ENCODE data around the gene ALK. TPM values are rescaled to one million over a fixed set of nuclear protein-coding genes. Genes with fewer than 3 reads are reported as not detected.
A peak's percentile ranks its signal among the peaks of the same experiment; 100 is the strongest.

Gene ALK
- polyA plus RNA-seq, 12 donors = 0.03 to 1.6 (median 0.12) TPM; not detected in 1

- DNase-seq = no peak
Observed at GRCh38 chr2:29368659-29369040, 552.7 kb downstream of the ALK start.

- no peak for DNase-seq
Observed at GRCh38 chr2:29367986-29368658, 553.3 kb downstream of the ALK start.

- DNase-seq = no peak
Observed at GRCh38 chr2:29363111-29363510, 558.3 kb downstream of the ALK start.

GRCh38 chr2:29361231-29361630 is 560.2 kb downstream of the ALK start:
- no peak for DNase-seq

GRCh38 chr2:29360016-29360784 is 561.2 kb downstream of the ALK start:
- no peak for DNase-seq

GRCh38 chr2:29353403-29353991 is 567.9 kb downstream of the ALK start:
- DNase-seq = no peak

GRCh38 chr2:29351916-29352591 is 569.3 kb downstream of the ALK start:
- DNase-seq = no peak

- no peak for DNase-seq
Observed at GRCh38 chr2:29351248-29351647, 570.1 kb downstream of the ALK start.

- no peak for DNase-seq
Observed at GRCh38 chr2:29349316-29350030, 571.9 kb downstream of the ALK start.

GRCh38 chr2:29347774-29348461 is 573.5 kb downstream of the ALK start:
- DNase-seq = no peak

- DNase-seq = no peak
Observed at GRCh38 chr2:29345236-29345635, 576.1 kb downstream of the ALK start.

GRCh38 chr2:29343830-29344229 is 577.6 kb downstream of the ALK start:
- DNase-seq = no peak

GRCh38 chr2:29336341-29337241 is 584.8 kb downstream of the ALK start:
- peak; percentile 12 for DNase-seq

- no peak for DNase-seq
Observed at GRCh38 chr2:29335396-29335795, 586.0 kb downstream of the ALK start.

GRCh38 chr2:29334706-29335105 is 586.7 kb downstream of the ALK start:
- no peak for DNase-seq

- DNase-seq = no peak
Observed at GRCh38 chr2:29332540-29332939, 588.8 kb downstream of the ALK start.

- DNase-seq = no peak
Observed at GRCh38 chr2:29329899-29330298, 591.5 kb downstream of the ALK start.

- no peak for DNase-seq
Observed at GRCh38 chr2:29326926-29327325, 594.5 kb downstream of the ALK start.

GRCh38 chr2:29325544-29325943 is 595.8 kb downstream of the ALK start:
- no peak for DNase-seq

- DNase-seq = no peak
Observed at GRCh38 chr2:29323961-29324360, 597.4 kb downstream of the ALK start.
